ENCODE measurements around the gene SKOR2. TPM values are rescaled to one million over a fixed set of nuclear protein-coding genes. Genes with fewer than 3 reads are reported as not detected.

Gene SKOR2
- total and polyA plus RNA-seq, 2 experiments from 2014 or later: not detected

Other genes with a start within 250 kb of the SKOR2 start
- not detected in 2 replicates for gene ELOA2, start 216.0 kb downstream of the SKOR2 start, total RNA-seq
- 0.32 TPM in 1 of 2 replicates, not detected in the other for gene ELOA2, start 216.0 kb downstream of the SKOR2 start, polyA plus RNA-seq
- gene HDHD2, start 101.2 kb downstream of the SKOR2 start, total RNA-seq: 40.8 and 55.4 TPM in 2 replicates
- gene HDHD2, start 101.2 kb downstream of the SKOR2 start, polyA plus RNA-seq: 91.0 and 92.5 TPM in 2 replicates
- gene IER3IP1, start 75.3 kb downstream of the SKOR2 start, total RNA-seq: 8.2 and 14.6 TPM in 2 replicates
- gene IER3IP1, start 75.3 kb downstream of the SKOR2 start, polyA plus RNA-seq: 32.1 and 34.3 TPM in 2 replicates

All from cardiac muscle cell (in vitro differentiated cells and primary cell).